GM19372 (cell line): ENCODE data around the gene KRTAP2-4.
"Not testable (repeated sequence)": the region's sequence is repeated elsewhere in the genome, so short reads cannot be mapped to it uniquely, and the experiment has no call there.

ENCODE experiments used
- ATAC-seq: cut with Tn5 transposase; IDR thresholded peaks from one replicate; pipeline ENCODE4 v1.9.1; 2021; ENCODE audit warnings: mild to moderate bottlenecking, low read depth, moderate library complexity; ENCODE audit not compliant: unreplicated experiment

The KRTAP2-4 gene

GRCh38 chr17:41073676-41074075 lies 8.0 kb upstream of the KRTAP2-4 start:
- no peak for ATAC-seq

GRCh38 chr17:41071606-41072360 lies 6.1 kb upstream of the KRTAP2-4 start:
- no peak for ATAC-seq

- ATAC-seq = no peak
Observed at GRCh38 chr17:41069031-41069430, 3.4 kb upstream of the KRTAP2-4 start.

- ATAC-seq = no peak
Observed at GRCh38 chr17:41067281-41067680, 1.6 kb upstream of the KRTAP2-4 start.

- not testable (repeated sequence) for ATAC-seq
Observed at GRCh38 chr17:41065016-41065689, 526 bp downstream of the KRTAP2-4 start.

- ATAC-seq = no peak
Observed at GRCh38 chr17:41064301-41064700, 1.4 kb downstream of the KRTAP2-4 start.

- no peak for ATAC-seq
Observed at GRCh38 chr17:41063449-41063848, 2.2 kb downstream of the KRTAP2-4 start.

DNA sequence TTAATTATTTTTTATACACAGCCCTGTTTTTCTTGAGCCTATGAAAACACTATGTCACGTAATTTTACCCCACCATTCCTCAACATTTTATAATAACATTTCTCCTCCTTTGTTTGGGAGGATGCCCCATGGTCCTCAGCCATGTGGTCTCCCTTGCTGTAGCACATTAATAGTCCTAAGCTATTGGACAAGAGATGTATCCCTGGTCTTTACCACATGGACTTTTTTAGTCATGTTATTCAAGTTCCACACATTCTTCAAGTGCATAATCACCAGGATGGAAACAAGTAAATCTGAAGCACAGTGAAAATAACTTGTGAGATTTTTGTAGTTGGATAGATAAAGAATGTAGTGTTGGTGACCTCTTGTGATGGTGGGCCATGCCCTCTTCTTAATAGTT lies 3.7 kb downstream of the KRTAP2-4 start:
- ATAC-seq = no peak

DNA sequence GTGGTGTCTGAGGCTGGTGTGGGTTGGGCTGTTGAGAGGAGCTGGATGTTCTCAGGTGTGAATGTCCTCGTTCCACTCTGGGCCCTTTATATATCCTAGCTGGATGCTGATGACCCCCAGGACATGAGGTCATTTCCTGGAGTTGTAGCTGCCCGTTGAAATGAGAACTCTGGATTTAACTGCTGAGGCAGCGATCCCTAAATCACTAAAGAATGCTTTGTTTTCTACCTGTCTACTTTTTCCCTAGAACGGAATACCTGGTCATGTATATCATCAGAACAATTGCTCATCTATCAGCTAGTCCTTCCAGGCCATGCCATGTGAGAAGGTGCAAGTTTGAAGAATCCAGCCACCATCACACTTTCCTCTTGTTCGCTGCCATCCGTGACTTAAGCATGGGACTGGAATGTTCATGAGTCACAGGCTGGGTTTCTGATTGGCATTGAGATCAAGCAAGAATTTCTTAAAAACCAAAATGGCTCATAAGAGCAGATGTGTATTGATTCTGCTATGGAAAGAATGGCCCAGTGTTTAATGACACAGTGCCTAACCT lies 5.6 kb downstream of the KRTAP2-4 start, which contains the start of gene KRTAP2-3:
Gene KRTAP2-3, minus strand, starts transcription at position 63 of the 553 bp plus-strand sequence. CDS start 64 bp downstream, outside the sequence.
- no peak for ATAC-seq

DNA sequence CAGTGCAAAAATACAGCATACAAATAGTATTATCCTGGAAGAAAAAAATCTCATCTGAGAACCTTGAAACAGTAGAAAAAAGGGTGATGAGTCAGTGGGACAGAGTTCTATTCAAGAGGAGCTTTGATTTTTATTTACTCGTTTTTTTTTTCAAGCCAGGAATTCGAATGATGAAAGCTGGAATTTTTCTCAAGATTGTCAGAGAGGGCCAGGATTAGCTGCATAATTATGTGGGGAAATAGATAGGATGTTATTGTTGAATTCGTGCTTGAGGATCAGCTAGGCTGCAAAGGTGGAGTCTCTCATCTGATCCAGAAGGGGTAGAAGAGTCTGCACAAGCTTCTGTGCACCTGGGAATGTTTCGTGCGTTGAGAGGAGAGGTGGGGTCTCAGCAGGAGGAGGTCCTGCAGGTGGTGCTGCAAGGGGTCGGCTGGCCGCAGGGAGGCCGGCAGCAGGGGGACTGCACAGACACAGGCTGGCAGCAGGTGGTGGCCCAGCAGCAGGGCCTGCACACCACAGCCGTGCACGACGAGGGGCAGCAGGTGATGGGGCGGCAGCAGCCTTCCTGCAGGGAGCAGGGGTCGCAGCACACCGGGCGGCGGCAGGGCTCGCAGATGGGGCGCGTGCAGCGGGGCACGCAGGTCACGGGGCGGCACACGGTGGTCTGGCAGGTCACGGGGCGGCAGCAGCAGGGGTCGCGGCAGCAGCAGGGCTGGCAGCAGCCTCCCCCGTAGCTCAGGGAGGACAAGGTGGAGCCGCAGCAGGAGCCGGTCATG lies 6.2 kb downstream of the KRTAP2-4 start:
- not testable (repeated sequence) for ATAC-seq

DNA sequence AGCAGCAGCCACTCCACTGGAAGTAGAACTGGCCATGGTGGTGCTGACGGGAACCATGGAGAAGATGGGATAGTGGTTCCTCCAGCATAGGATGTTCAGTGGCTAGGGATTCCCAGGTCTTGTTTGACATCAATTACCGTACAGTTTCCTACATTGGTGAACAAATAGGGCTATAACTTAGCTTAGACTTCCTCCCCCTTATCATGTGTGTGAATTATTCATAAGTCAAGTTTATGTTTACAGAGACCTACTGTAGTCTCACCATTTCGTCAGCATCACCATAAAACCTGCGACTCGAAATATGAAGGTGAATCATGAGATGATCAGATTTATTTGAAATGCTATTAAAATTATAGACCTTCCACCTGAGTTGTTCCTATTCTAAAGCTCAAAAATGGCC lies 6.9 kb downstream of the KRTAP2-4 start:
- no peak for ATAC-seq

DNA sequence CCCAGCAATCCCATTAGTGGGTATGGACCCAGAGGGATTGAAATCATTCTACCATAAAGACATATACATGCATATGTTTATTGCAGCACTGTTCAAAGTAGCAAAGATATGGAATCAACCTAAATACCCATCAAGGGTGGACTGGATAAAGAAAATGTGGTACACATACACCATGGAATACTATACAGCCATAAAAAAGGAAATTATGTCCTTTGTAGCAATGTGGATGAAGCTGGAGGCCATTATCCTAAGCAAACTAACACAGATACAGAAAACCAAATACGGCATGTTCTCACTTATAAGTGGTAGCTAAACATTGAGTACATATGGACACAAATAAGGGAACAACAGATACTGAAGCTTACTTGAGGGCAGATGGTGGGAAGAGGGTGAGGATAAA lies 8.1 kb downstream of the KRTAP2-4 start:
- no peak for ATAC-seq

GRCh38 chr17:41055130-41055529 lies 10.5 kb downstream of the KRTAP2-4 start, which contains the start of gene KRTAP2-2:
TSS of gene KRTAP2-2 (minus strand) at chr17:41055230. CDS start at chr17:41055211, 19 bp downstream.
- ATAC-seq = not testable (repeated sequence)

- not testable (repeated sequence) for ATAC-seq
Observed at GRCh38 chr17:41054556-41054955, 11.1 kb downstream of the KRTAP2-4 start.

DNA sequence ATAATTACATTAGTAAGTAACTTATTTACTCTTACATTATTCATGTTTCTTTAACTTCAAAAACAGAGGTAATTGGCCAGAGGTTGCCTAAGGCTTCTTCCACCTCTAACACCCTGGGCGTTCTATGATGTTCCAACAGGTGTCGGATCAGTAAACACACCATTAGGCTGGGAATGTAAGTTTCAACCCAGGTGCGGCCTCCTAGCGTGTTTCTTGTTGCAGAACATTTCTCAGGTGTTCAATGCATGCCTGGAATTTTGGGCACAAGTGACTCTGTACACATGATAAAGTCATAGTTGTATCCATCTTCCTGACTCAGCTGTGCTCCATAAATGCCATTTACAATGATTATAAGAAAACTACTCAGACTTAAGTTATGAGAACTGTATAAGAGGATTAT lies 11.7 kb downstream of the KRTAP2-4 start:
- no peak for ATAC-seq

- ATAC-seq = no peak
Observed at GRCh38 chr17:41052566-41052965, 13.1 kb downstream of the KRTAP2-4 start.

DNA sequence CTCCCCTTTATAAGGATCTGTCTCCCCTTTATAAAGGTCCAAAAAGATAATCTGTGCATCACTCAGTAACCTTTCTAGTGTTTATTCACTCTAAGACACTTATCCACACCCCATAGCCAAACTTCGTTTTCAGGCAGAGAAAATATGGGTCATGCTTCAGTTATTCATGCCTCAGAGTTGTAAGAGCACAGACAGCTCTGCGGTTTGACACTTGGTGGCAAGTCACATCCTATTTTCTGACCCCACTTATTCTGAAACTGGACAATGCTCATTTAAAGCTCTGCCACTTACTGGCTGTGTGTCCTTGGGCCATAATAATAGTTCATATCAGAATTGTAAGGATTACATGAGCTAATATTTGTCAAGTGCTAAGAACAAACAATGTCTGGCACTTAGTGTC lies 16.6 kb downstream of the KRTAP2-4 start:
- no peak for ATAC-seq

GRCh38 chr17:41048441-41048840 lies 17.2 kb downstream of the KRTAP2-4 start:
- no peak for ATAC-seq

DNA sequence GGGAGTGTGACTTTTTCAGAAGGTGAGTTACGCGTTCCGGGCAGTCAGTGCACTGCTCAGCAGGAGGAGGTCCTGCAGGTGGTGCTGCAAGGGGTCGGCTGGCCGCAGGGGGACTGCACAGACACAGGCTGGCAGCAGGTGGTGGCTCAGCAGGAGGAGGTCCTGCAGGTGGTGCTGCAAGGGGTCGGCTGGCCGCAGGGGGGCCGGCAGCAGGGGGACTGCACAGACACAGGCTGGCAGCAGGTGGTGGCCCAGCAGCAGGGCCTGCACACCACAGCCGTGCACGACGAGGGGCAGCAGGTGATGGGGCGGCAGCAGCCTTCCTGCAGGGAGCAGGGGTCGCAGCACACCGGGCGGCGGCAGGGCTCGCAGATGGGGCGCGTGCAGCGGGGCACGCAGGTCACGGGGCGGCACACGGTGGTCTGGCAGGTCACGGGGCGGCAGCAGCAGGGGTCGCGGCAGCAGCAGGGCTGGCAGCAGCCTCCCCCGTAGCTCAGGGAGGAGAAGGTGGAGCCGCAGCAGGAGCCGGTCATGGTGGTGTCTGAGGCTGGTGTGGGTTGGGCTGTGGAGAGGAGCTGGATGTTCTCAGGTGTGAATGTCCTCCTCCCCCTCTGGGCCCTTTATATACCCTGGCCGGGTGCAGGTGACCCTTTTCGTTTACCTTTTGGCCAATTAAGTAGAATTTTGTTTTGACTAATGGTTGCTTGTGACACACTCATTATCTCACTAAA lies 18.8 kb downstream of the KRTAP2-4 start, which contains the start of gene KRTAP2-1:
Gene KRTAP2-1, minus strand, starts transcription at position 582 of the 731 bp plus-strand sequence. Its CDS starts 49 bp downstream, at position 533.
- ATAC-seq = not testable (repeated sequence)

DNA sequence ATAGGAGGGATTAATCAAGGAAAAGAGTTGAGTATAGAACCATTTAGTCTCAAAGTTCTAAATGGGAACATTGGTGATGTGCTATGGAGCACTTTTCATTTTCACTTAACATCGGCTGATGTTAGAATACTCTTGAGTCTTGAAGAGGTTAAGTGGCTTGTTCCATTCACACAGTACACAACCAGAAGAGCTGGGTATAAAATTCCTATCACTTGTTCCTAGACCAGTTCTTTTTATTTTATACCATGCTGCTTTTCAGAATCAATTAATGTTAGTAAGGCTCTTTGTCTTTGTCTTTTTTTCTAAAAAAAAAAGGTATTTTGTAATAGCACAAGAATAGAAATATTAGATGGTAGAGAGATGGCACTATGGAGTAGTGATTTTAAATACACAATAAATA lies 22.7 kb downstream of the KRTAP2-4 start:
- no peak for ATAC-seq
